HG03378 (cell line): Measurements from ENCODE around the gene ZGLP1.
"Not testable (repeated sequence)": the region's sequence is repeated elsewhere in the genome, so short reads cannot be mapped to it uniquely, and the experiment has no call there.

Source experiments
- ATAC-seq: cut with Tn5 transposase; IDR thresholded peaks from one replicate; pipeline ENCODE4 v1.9.1; 2021; ENCODE audit warnings: mild to moderate bottlenecking, moderate library complexity; ENCODE audit not compliant: unreplicated experiment

Gene ZGLP1

GRCh38 chr19:10309423-10309822, at the start of gene ZGLP1:
Gene ZGLP1, minus strand, starts transcription at chr19:10309815.
- ATAC-seq: no peak

DNA sequence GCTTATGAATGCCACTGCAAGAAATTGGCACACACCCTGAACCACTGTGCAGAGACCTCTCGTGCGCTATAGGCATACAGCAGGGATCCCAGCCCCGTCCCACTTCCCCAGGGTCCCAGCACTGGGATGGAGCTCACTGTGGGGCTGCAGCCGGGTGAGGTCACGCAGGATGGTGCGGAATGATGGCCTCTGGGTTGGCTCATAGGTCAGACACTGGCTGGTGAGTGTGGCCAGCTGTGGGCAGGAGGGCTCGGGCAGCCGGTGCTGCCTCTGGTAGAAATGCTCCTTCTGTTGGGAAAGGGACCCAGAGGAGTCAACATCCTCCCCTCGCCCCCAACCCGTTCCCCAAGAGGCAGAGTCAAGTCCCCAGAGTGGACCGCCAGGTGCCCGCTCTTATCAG, 46.8 kb upstream of the ZGLP1 start:
- ATAC-seq: no peak

DNA sequence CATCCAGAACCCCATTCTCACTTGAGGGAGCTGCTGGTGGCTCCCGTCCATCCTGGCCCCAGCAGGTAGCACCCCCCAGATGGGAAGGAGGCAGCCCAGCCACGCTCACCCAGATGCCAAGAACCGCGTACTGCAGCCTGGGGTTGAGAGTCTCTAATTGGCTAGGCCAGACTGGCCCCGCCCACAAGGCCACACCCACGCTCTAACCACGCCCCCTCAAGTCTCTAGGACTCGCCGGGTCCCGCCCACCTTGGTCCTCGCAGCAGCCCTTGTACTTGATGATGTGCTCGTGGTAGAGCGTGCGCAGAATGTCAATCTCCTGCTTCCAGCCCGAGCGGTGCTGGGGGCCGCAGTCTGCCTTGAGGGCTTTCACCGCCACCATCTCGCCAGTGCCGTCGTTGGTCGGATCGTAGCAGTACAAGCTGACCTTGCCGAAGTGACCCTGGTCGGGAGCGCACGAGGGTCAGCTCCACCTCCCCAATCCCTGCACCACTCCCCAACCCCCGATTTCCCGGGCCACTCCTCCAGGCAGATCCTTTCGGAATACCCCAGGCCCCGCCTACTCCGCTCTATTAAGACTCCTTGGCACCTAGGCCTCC, 44.3 kb upstream of the ZGLP1 start:
- no peak for ATAC-seq

- ATAC-seq: no peak
Measured at GRCh38 chr19:10352764-10353671, 43.4 kb upstream of the ZGLP1 start.

- no peak for ATAC-seq
Measured at GRCh38 chr19:10346509-10346908, 36.9 kb upstream of the ZGLP1 start.

DNA sequence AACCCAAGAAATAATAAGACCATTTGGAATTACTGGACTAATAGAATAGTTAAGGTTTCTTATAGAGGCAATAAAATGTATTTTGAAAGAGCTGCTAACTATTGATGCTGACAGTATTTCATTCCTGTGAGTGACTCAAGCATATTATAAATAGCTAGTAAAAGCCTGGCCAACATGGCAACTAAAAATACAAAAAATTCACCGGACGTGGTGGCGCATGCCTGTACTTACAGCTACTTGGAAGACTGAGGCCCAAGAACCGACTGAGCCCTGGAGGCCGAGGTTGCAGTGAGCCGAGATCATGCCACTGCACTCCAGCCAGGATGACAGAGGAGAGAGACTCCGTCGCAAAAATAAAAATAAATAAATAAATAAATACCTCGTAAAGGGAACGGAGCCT, 35.2 kb upstream of the ZGLP1 start:
- no peak for ATAC-seq

GRCh38 chr19:10343495-10343894, 33.9 kb upstream of the ZGLP1 start:
- no peak for ATAC-seq

DNA sequence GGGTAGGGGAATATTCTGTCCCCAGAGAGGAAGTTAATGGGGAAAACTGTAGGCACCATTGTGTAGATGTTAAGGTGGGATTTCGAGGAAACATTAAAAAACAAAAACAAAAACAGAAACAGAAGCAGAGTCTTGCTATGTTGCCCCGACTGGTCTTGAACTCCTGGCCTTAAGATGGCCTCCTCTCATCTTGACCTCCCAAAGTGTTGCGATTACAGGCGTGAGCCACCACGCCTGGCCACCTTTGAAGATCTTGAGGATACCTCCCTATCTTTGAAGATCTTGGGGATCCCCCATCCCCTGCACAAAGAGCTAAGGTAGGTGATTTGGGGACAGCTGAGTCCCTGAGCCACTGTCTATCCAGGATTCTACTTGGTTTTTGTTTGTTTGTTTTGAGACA, 30.4 kb upstream of the ZGLP1 start:
- ATAC-seq: no peak

DNA sequence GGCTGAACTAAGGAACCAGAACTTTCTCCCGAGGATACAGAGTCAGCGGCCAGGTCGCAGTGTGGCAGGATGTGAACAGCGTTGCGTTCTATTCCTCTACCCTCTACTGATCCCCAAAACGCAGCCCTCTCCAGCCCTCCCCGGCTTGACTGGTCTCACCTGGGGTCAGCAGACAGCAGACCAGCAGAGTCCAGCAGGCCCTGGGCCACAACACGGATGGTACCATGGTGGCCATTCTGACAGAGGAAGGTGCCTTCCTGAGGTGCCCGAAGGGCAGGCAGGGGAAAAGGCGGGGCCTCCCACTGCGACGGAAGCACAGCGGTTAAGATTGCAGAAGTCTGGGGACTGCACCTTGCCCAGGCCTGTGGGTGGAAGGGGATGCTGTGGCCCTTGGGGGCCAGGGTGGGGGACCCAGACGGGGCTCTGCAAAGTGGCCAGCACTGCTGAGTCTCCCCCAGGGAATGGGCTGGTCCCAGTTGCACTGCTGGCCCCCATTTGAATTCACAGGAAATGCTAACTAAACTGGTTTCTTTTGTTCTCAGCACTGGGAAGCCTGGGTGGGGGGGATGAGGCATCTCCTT, 29.9 kb upstream of the ZGLP1 start, which contains the start of gene ICAM3:
Gene ICAM3 (minus strand): TSS at position 245 of the 581 bp plus-strand sequence. CDS start 10 bp downstream, at position 235.
- ATAC-seq: no peak

GRCh38 chr19:10338940-10339339, 29.3 kb upstream of the ZGLP1 start:
- no peak for ATAC-seq

- ATAC-seq: not testable (repeated sequence)
Measured at GRCh38 chr19:10336725-10337124, 27.1 kb upstream of the ZGLP1 start.

GRCh38 chr19:10335352-10335985, 25.9 kb upstream of the ZGLP1 start:
- no peak for ATAC-seq

DNA sequence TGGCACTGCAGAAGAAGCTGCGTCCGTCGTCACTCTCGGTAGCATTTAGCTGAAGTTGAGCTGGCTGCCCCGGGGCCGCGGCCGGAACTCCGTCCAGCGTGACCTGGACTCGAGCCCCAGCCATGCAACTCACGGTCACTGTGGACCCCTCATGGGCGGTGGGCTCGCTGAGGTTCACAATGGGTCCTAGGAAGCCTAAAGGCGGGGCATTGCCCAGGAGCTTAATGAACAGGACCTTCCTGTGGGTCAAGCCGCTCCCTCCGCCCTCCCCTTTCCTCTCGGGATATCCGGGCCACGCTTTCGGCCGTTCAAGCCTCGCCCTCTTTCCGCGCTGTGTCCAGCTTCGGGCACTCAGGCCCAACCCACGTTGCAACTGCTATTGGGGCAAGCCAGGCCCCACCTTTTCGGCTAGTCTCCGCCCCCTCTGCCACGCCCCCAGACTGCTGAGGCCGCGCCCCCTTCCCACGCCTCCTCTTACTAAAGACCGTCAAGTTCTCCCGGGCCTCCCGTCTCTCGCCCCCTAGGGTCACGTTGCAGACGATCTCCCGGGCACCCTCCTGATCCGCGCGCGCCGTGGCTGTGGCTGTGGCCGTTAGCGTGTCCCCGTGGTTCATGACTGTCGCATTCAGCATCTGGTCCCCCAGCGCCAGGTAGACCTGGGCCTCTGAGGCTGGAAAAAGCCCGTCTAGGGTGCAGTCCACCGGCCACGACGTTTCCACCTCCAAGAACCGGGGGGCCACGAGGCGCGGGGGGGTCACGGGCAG, 25.2 kb upstream of the ZGLP1 start:
- ATAC-seq: no peak

- ATAC-seq: no peak
Measured at GRCh38 chr19:10333758-10334587, 24.4 kb upstream of the ZGLP1 start.

- ATAC-seq: peak; percentile 68
Measured at GRCh38 chr19:10332965-10333757, 23.5 kb upstream of the ZGLP1 start, which contains the start of gene RAVER1. Gene RAVER1, minus strand, starts transcription at chr19:10333529. Its CDS starts 22 bp downstream, at chr19:10333507.

DNA sequence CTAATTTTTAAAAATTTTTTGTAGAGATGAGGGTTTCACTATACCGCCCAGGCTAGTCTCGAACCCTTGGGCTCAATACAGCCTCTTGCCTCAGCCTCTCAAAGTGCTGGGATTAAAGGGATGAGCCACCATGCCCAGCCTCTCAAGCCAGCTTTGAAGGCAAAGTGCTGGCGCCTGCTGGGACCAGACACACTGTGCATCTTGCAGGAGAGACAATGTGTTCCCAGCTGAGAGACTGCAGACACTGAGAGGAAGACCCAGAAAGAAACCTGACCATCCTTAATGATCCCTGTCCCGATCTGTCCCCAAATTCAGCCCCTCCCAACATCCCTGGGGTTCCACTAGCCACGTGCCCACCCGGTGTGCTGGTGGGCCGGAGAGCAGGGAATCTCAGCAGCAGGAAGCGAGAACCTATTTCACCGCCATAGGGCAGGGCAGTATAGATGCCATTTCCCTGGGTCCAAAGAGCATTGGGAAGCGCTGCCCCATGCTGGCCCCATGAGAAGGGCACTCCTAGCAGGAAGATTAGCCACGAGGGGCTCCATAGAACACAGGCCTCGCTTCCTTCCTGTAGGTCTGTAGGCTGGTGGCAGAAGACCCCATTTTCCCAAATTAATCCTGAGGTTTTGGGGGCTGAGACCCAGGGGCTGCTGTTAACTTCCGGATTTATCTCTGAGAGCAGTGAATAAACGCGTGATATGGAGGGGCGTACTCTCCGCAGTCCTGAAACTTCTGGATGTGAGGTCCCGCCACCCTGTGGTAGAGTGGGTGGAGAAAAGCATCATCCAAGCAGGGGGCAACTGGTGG, 22.7 kb upstream of the ZGLP1 start:
- peak; percentile 13 for ATAC-seq

GRCh38 chr19:10329555-10329954, 19.9 kb upstream of the ZGLP1 start:
- no peak for ATAC-seq
